ENCODE results near the gene ABHD17B. TPM values are rescaled to one million over a fixed set of nuclear protein-coding genes. Genes with fewer than 3 reads are reported as not detected.

The ABHD17B gene
- total and polyA plus RNA-seq, 2 donors (not counting 3 experiments of a cell fraction or from before 2014, with no cell fraction given) = 12.8 to 16.8 TPM

- H3K79me2 ChIP-seq (ENCODE audit: control insufficient read depth, insufficient read depth, low read length) = peaks cover 75% of the 10 kb centered on the region
- peak overlapping the region; percentile 65 for H3K27ac ChIP-seq (ENCODE audit: insufficient read depth, low read depth, low read length)
- no peaks in the 10 kb centered on the region for H3K9me1 ChIP-seq (replicated peaks; ENCODE audit: control insufficient read depth, extremely low read depth, insufficient read depth, low read length)
- H3K27me3 ChIP-seq (ENCODE audit: control insufficient read depth in 2 of 2, insufficient read depth in 2 of 2, low read length in 2 of 2) = no peaks in the 10 kb centered on the region
- peaks cover 13% of the 10 kb centered on the region for H4K20me1 ChIP-seq (replicated peaks; ENCODE audit: control insufficient read depth, extremely low read depth, insufficient read depth, low read length)
- dilution Hi-C loops (cut with MboI; ENCODE audit: extremely low pct_ligation_motif_present, low sequenced_read_pairs) = no loop called here
- peaks cover 0 to 4% of the 10 kb centered on the region in 2 experiments for H3K36me3 ChIP-seq (ENCODE audit: control insufficient read depth in 2 of 2, extremely low read depth in 1 of 2, insufficient read depth in 2 of 2, low read length in 2 of 2)
- ChIA-PET CTCF (interaction anchor here (0.6 to 1.8 kb wide), 3 partner anchors 23 to 92 kb away, joined by 3 to 5 read pairs (median 4); no protein-coding TSS in a partner anchor), POLR2A (interaction anchor here (1.0 to 1.4 kb wide), 5 partner anchors 12 to 666 kb away, joined by 3 to 11 read pairs (median 4); no protein-coding TSS in a partner anchor)
- TF ChIP-seq MAX (IDR thresholded peaks at IDR 0.05; ENCODE audit: insufficient read depth, insufficient read length) (no peak), MYC (IDR thresholded peaks at IDR 0.05; ENCODE audit: low read depth, low read length) (no peak), FOS (IDR thresholded peaks at IDR 0.05; ENCODE audit: borderline replicate concordance, insufficient read depth, low read length) (no peak), JUN (IDR thresholded peaks at IDR 0.05; ENCODE audit: borderline replicate concordance, insufficient read depth, insufficient read length, low read depth) (no peak), EZH2 (IDR thresholded peaks at IDR 0.05; ENCODE audit: borderline replicate concordance, low read depth, low read length, severe bottlenecking) (no peak), CTCF (IDR thresholded peaks at IDR 0.05; ENCODE audit: extremely low read depth in 1 of 2, insufficient read depth in 1 of 2, low read depth in 1 of 2, low read length in 2 of 2) (no peak), POLR2A (IDR thresholded peaks at IDR 0.05; ENCODE audit: low read depth, low read length) (no peak), POLR2AphosphoS5 (IDR thresholded peaks at IDR 0.05; ENCODE audit: insufficient read depth, low read depth, low read length) (no peak), GATA2 (IDR thresholded peaks at IDR 0.05; ENCODE audit: insufficient read depth, insufficient read length, low read depth, low read length) (no peak)
- intact Hi-C loops (cut with micrococcal nuclease) = loop anchor here (1.0 to 2.0 kb wide), 4 partner anchors 91 to 280 kb away; partner anchors contain the start of gene CEMIP2
- H3K4me3 ChIP-seq (replicated peaks in 1 of 3; ENCODE audit: insufficient read depth in 1 of 3, low read depth in 1 of 3, low read length in 3 of 3) = peak overlapping the region; percentile 70 to 99 (median 97)
- H3K4me1 ChIP-seq (ENCODE audit: control insufficient read depth, extremely low read depth, insufficient read depth, low read length) = peaks cover 20% of the 10 kb centered on the region
- H3K9me3 ChIP-seq (replicated peaks; ENCODE audit: control insufficient read depth, insufficient read depth, low read length) = no peaks in the 10 kb centered on the region
- FAIRE-seq (no peak), DNase-seq (ENCODE audit: low read depth, low spot score) (no peak)
- H3K4me2 ChIP-seq (ENCODE audit: insufficient read depth, low read length) = no peak overlapping the region
- peak overlapping the region; percentile 80 for H3K9ac ChIP-seq (replicated peaks; ENCODE audit: extremely low read depth, insufficient read depth, low read length)
- H2AFZ ChIP-seq (ENCODE audit: low read depth, low read length) = peak overlapping the region; percentile 53
- BruUV-seq (replicated peaks) = no TSS peak
Observed at GRCh38 chr9:71910650-71911060, 338 bp downstream of the ABHD17B start.
